ENCODE results near the gene GAD2. TPM values are rescaled to one million over a fixed set of nuclear protein-coding genes. Genes with fewer than 3 reads are reported as not detected.

The GAD2 gene
- total RNA-seq, 2 experiments from 2014 or later, result not detected

DNA sequence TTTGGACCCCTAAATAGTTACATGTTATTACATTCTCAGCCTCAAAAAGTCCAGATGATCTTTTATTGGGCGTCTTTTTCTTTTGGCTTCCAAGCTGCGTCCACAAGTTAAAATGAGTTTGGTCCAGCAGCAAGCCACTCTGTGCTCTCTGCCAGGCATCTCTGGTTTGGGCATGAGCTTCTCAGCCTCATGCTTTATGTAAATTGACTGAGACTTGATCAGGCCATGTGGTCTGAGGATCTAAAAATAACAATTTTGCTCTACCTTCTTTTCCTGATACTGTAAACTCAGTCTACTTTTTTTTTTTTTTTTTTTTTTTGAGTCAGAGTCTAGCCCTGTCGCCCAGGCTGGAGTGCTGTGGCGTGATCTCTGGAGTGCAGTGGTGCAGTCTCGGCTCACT lies 15.6 kb downstream of the GAD2 start:
- Mint-ChIP-seq H3K4me3 (no peak overlapping the region), H3K27me3 (ENCODE audit: low read depth) (peaks cover 26% of the 10 kb centered on the region), H3K36me3 (ENCODE audit: low read depth) (no peaks in the 10 kb centered on the region), H3K27ac (no peak overlapping the region), H3K9me3 (no peaks in the 10 kb centered on the region), H3K4me1 (ENCODE audit: low read depth) (no peaks in the 10 kb centered on the region)
- CTCF ChIA-PET, result no interaction called here
- DNase-seq, result no peak
- intact Hi-C loops (cut with micrococcal nuclease), result no loop called here

DNA sequence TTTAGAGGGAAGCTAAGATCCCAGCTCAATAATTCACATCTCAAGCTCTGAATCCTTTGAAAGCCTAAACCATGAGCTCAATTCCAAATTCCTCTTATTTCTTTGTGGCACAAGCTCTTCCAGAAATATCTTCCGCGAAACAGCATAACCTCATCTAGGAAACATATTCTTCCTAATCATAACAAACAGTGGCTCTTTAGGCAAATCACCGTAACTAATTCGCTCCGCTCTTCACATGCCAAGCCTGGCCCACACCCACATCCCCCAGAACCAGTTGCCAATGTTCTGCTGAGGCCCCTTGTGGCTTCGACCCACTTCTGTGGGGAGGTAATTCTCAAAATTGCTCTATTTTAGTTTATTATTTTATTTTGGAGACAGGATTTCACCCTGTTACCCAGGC lies 19.2 kb downstream of the GAD2 start:
- H3K9me3 Mint-ChIP-seq, result no peaks in the 10 kb centered on the region
- CTCF ChIA-PET, result no interaction called here

GRCh38 chr10:26238378-26238777 lies 21.8 kb downstream of the GAD2 start:
- Mint-ChIP-seq H3K27ac (no peak overlapping the region), H3K4me1 (ENCODE audit: low read depth) (no peaks in the 10 kb centered on the region)
- intact Hi-C loops (cut with micrococcal nuclease), result no loop called here

More for the DNA sequence above, 19.2 kb downstream of the GAD2 start:
- no peak for DNase-seq
- Mint-ChIP-seq H3K27me3 (ENCODE audit: low read depth) (peaks cover 25% of the 10 kb centered on the region), H3K4me3 (no peak overlapping the region), H3K27ac (no peak overlapping the region), H3K4me1 (ENCODE audit: low read depth) (no peaks in the 10 kb centered on the region), H3K36me3 (ENCODE audit: low read depth) (no peaks in the 10 kb centered on the region)
- intact Hi-C loops (cut with micrococcal nuclease), result no loop called here

DNA sequence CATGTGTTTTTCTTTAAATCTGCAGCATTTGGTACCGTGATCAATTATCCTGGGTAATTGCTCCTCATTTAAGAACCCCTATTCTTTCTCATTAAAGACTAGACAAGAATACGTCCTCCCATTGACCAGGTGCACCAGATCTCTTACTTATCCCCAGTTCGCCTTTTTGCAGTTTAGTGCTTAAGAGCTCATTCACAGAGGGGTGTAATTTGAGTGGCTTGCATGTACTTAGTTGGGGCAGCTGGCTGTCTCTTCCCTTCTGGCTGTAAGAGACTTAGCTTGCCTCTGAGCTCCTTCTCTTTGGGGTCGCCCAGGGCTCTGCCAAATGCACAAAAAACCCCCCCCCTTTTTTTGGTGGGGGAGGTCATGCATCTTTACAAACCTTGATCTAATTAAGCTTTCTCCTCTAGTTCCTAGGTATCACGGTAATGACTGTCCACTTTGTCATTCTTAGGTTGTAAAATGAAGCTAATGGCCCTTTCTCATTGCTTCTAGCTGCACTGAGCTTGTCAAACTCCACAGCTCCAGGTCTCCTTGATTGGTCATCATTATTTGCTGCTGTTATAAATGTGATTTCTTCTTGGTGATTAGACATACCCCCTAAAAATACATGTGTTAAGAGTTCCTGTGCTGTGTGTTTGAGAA lies 26.3 kb downstream of the GAD2 start:
- Mint-ChIP-seq H3K27ac (no peak overlapping the region), H3K9me3 (no peaks in the 10 kb centered on the region), H3K36me3 (ENCODE audit: low read depth) (no peaks in the 10 kb centered on the region), H3K27me3 (ENCODE audit: low read depth) (peaks cover 7% of the 10 kb centered on the region), H3K4me1 (ENCODE audit: low read depth) (no peaks in the 10 kb centered on the region), H3K4me3 (no peak overlapping the region)
- CTCF ChIA-PET, result no interaction called here
- no peak for DNase-seq
- intact Hi-C loops (cut with micrococcal nuclease), result no loop called here

More at GRCh38 chr10:26238378-26238777, 21.8 kb downstream of the GAD2 start:
- Mint-ChIP-seq H3K9me3 (no peaks in the 10 kb centered on the region), H3K27me3 (ENCODE audit: low read depth) (peaks cover 21% of the 10 kb centered on the region), H3K4me3 (no peak overlapping the region), H3K36me3 (ENCODE audit: low read depth) (no peaks in the 10 kb centered on the region)
- CTCF ChIA-PET, result no interaction called here
- DNase-seq, result no peak

DNA sequence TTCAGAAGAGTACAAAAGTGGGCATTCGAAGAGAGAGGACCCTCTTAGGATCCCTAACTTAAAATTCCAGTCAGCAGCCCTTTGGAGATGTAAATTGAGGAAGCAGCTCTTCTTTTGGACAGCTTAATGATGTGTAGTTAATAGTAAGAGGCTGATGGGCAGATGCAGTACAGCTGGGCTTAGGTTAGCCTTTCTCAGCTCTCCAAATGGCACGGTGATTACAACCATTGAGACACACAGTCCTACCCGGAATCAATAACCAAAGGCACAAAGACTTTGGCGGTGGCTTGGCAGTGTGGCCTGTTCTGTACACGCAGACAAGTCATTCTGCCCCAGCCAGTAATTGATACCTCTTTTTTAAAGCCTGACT lies 26.8 kb downstream of the GAD2 start:
- no peak for DNase-seq
- Mint-ChIP-seq H3K27ac (no peak overlapping the region), H3K36me3 (ENCODE audit: low read depth) (no peaks in the 10 kb centered on the region), H3K27me3 (ENCODE audit: low read depth) (peaks cover 5% of the 10 kb centered on the region), H3K4me3 (no peak overlapping the region), H3K9me3 (no peaks in the 10 kb centered on the region), H3K4me1 (ENCODE audit: low read depth) (no peaks in the 10 kb centered on the region)
- CTCF ChIA-PET, result no interaction called here
- intact Hi-C loops (cut with micrococcal nuclease), result no loop called here

- Mint-ChIP-seq H3K36me3 (ENCODE audit: low read depth) (no peaks in the 10 kb centered on the region), H3K9me3 (no peaks in the 10 kb centered on the region), H3K4me1 (ENCODE audit: low read depth) (no peaks in the 10 kb centered on the region), H3K4me3 (no peak overlapping the region), H3K27me3 (ENCODE audit: low read depth) (peaks cover 6% of the 10 kb centered on the region), H3K27ac (no peak overlapping the region)
- intact Hi-C loops (cut with micrococcal nuclease), result no loop called here
- CTCF ChIA-PET, result no interaction called here
- DNase-seq, result no peak
Observed at GRCh38 chr10:26249681-26250080, 33.1 kb downstream of the GAD2 start.

- CTCF ChIA-PET, result no interaction called here
- no peaks in the 10 kb centered on the region for H3K9me3 Mint-ChIP-seq
- no peak overlapping the region for H3K27ac Mint-ChIP-seq
- H3K4me1 Mint-ChIP-seq (ENCODE audit: low read depth), result no peaks in the 10 kb centered on the region
- no peaks in the 10 kb centered on the region for H3K36me3 Mint-ChIP-seq (ENCODE audit: low read depth)
- H3K4me3 Mint-ChIP-seq, result no peak overlapping the region
- no peak for DNase-seq
- intact Hi-C loops (cut with micrococcal nuclease), result no loop called here
- H3K27me3 Mint-ChIP-seq (ENCODE audit: low read depth), result peaks cover 11% of the 10 kb centered on the region
Observed at GRCh38 chr10:26251925-26252324, 35.4 kb downstream of the GAD2 start.

- H3K27me3 Mint-ChIP-seq (ENCODE audit: low read depth), result peaks cover 24% of the 10 kb centered on the region
Observed at GRCh38 chr10:26254616-26255015, 38.0 kb downstream of the GAD2 start.

DNA sequence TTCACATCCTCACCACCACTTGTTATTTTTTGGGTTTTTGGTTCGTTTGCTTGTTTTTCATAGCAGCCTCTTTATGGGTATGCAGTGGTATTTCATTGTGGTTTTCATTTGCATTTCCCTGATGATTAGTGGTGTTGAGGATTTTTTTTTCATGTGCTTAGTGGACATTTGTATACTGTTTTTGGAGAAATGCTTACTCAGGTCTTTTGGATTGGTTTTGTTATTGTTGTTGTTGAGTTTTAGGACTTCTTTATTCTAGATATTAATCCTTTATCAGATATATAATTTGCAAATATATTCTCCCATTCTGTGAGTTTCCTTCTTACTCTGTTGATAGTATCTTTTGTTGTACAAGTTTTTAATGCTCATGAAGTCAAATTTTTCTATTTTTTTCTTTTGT lies 42.8 kb downstream of the GAD2 start:
- DNase-seq, result no peak
- H3K27me3 Mint-ChIP-seq (ENCODE audit: low read depth), result peaks cover 27% of the 10 kb centered on the region
- H3K4me1 Mint-ChIP-seq (ENCODE audit: low read depth), result no peaks in the 10 kb centered on the region
- CTCF ChIA-PET, result no interaction called here
- H3K4me3 Mint-ChIP-seq, result no peak overlapping the region
- no peaks in the 10 kb centered on the region for H3K36me3 Mint-ChIP-seq (ENCODE audit: low read depth)
- no peak overlapping the region for H3K27ac Mint-ChIP-seq
- H3K9me3 Mint-ChIP-seq, result no peaks in the 10 kb centered on the region
- intact Hi-C loops (cut with micrococcal nuclease), result no loop called here

More at GRCh38 chr10:26254616-26255015, 38.0 kb downstream of the GAD2 start:
- Mint-ChIP-seq H3K9me3 (no peaks in the 10 kb centered on the region), H3K4me1 (ENCODE audit: low read depth) (no peaks in the 10 kb centered on the region), H3K27ac (no peak overlapping the region), H3K4me3 (no peak overlapping the region), H3K36me3 (ENCODE audit: low read depth) (no peaks in the 10 kb centered on the region)
- CTCF ChIA-PET, result no interaction called here
- DNase-seq, result no peak
- intact Hi-C loops (cut with micrococcal nuclease), result no loop called here

GRCh38 chr10:26269754-26270153 lies 53.2 kb downstream of the GAD2 start:
- H3K27me3 Mint-ChIP-seq (ENCODE audit: low read depth), result peaks cover 11% of the 10 kb centered on the region
- no peaks in the 10 kb centered on the region for H3K9me3 Mint-ChIP-seq
- H3K4me1 Mint-ChIP-seq (ENCODE audit: low read depth), result no peaks in the 10 kb centered on the region
- no peaks in the 10 kb centered on the region for H3K36me3 Mint-ChIP-seq (ENCODE audit: low read depth)
- DNase-seq, result no peak
- CTCF ChIA-PET, result interaction anchor here (4.1 kb wide), 1 partner anchor 394 kb away, joined by 24 read pairs; no protein-coding TSS in a partner anchor
- intact Hi-C loops (cut with micrococcal nuclease), result loop anchor here (1.0 to 10.0 kb wide), 3 partner anchors 394 to 543 kb away; no protein-coding TSS in a partner anchor
- no peak overlapping the region for H3K27ac Mint-ChIP-seq
- no peak overlapping the region for H3K4me3 Mint-ChIP-seq

DNA sequence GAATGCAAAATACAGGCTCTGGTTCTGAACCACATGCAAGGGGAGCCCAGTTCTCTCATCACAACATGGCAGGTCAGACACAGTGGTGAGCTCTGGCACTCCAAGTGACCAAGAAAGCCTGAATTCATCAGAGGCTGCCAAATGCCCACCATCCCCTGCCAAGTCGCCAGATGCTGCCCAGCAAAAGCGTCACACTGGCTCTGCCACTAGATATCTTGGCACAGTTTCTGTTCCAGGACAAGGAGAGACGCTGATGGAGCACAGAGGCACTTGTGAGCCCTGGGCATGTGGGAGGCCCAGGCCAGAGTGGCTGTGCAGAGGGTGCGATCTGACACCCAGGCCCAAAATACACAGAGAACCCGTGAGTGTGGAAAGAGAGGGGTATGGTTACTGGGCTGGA lies 57.8 kb downstream of the GAD2 start:
- no peak overlapping the region for H3K4me3 Mint-ChIP-seq
- H3K27ac Mint-ChIP-seq, result no peak overlapping the region
- CTCF ChIA-PET, result no interaction called here
- no peaks in the 10 kb centered on the region for H3K9me3 Mint-ChIP-seq
- no peak for DNase-seq
- no peaks in the 10 kb centered on the region for H3K4me1 Mint-ChIP-seq (ENCODE audit: low read depth)
- H3K27me3 Mint-ChIP-seq (ENCODE audit: low read depth), result peaks cover 5% of the 10 kb centered on the region
- no peaks in the 10 kb centered on the region for H3K36me3 Mint-ChIP-seq (ENCODE audit: low read depth)
- intact Hi-C loops (cut with micrococcal nuclease), result no loop called here

DNA sequence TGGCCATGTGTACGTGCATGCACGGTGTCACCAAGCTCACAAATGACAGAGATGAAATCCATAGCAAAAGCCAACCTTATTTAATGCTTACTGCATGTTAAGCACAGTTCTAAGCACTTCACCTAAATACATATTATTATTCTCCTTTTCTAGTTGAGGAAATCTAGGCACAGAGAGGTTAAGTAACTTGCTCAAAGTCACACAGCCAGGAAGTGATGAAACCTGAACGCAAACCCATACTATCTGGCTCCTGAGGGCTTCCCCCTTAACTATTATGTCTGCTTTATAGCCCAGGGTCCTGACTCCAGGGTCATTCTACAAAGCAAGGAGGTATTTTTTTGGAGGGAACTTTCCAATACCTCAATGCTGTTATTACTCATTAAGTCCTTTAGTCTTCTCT lies 61.7 kb downstream of the GAD2 start:
- no peaks in the 10 kb centered on the region for H3K4me1 Mint-ChIP-seq (ENCODE audit: low read depth)
- no peak for DNase-seq
- H3K9me3 Mint-ChIP-seq, result no peaks in the 10 kb centered on the region
- intact Hi-C loops (cut with micrococcal nuclease), result no loop called here
- H3K27me3 Mint-ChIP-seq (ENCODE audit: low read depth), result no peaks in the 10 kb centered on the region
- CTCF ChIA-PET, result no interaction called here
- no peaks in the 10 kb centered on the region for H3K36me3 Mint-ChIP-seq (ENCODE audit: low read depth)
- no peak overlapping the region for H3K4me3 Mint-ChIP-seq
- no peak overlapping the region for H3K27ac Mint-ChIP-seq

GRCh38 chr10:26290236-26290635 lies 73.7 kb downstream of the GAD2 start:
- intact Hi-C loops (cut with micrococcal nuclease), result no loop called here
- CTCF ChIA-PET, result no interaction called here
- DNase-seq, result no peak
- no peaks in the 10 kb centered on the region for H3K9me3 Mint-ChIP-seq
- H3K27me3 Mint-ChIP-seq (ENCODE audit: low read depth), result peaks cover 2% of the 10 kb centered on the region
- H3K4me1 Mint-ChIP-seq (ENCODE audit: low read depth), result no peaks in the 10 kb centered on the region
- no peak overlapping the region for H3K4me3 Mint-ChIP-seq
- no peak overlapping the region for H3K27ac Mint-ChIP-seq
- no peaks in the 10 kb centered on the region for H3K36me3 Mint-ChIP-seq (ENCODE audit: low read depth)
